Left renal pelvis (tissue), 4 donors: ENCODE measurements around the gene TNXB. TPM values are rescaled to one million over a fixed set of nuclear protein-coding genes. Genes with fewer than 3 reads are reported as not detected.
"Not testable (repeated sequence)": the region's sequence is repeated elsewhere in the genome, so short reads cannot be mapped to it uniquely, and the experiment has no call there.

Source experiments
- DNase-seq, 4 donors: peaks; one replicate each; pipeline ENCODE4 v3.0.0-alpha.2; 2013; ENCODE audit warnings: low read depth in 4 of 4, low spot score in 3 of 4
- polyA plus RNA-seq, 4 donors: library from polyadenylated mRNA; unstranded; fragments of 120-200 nt; gene quantifications; one replicate each; pipeline ENCODE4 v1.2.1, GENCODE V29; 2013; ENCODE audit not compliant: insufficient read length in 4 of 4

Gene TNXB
- polyA plus RNA-seq, 4 donors: 4.6 to 98.0 (median 8.3) TPM

DNA sequence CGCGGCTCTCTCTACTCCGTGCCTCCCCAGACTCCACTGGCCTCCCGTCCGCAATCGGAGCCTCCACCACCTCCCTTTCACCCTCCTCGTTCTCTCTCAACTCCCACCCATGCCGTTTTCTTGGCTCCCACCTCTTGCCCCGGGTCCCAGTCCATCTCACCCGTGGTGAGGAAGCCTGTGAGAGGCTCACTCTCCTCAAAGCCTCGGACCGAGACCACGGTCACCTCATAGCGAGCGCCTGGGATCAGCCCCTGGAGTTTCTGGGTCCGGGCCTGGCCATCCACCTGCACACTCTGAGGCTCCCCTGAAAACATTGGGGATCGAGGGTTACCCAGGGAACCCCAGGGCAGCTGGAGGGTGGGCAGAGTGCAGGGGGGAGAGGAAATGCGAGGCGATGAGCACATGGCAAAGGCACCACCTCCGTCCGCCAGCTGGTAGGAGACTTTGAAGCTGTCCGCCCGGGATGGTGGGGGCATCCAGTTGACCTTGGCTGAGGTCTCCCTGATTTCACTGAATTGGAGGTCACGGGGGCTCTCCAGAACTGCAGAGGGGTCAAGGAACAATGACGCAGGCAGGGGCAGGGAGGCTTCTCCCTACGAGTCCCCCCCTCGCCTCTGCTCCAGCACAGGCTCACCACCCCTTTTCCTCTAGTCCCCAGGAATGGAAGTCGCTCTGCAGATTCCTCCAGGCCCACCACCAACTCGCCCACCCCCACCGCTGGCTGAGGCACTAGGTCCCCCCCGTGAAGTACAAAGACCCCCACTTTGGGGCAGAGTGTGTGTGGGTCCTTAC lies 65.4 kb downstream of the TNXB start:
- DNase-seq: not testable (repeated sequence)

DNA sequence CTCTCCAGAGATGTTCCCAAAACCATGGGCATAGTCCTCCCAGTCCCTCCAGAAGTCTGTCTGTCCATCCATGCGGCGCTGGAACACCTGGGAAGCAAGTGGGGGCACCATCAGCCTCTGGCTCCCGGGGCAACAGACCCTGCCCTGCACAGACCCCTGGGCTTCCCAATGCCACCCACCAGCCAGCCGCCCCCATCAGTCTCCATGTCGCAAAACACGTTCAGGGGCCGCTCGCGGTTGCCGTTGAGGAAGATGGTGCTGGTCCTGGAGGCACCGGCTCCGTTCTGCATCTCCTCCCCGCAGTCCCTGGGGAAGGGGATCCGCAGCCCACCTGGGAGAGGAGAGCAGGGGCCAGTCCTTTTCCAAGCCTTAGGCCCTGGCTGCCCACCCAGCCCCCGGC lies 66.9 kb downstream of the TNXB start:
- DNase-seq: not testable (repeated sequence)

DNA sequence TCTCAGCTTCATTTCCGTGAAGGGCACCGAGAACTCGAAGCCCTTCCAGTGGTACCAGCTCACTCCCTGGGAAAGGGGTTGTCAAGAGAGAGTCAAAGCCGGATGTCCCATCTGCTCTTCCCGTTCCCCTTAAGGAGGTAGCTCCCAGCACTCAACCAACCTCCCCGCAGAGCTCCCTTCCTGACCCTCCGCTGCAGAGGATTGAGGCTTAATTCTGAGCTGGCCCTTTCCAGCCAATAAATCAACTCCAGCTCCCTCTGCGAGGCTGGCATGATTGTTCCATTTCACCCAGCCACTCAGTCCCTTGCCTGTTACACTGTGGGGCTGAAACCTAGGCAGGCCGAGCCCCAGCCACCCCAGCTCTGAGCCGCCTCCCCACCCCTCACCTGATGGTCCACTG lies 67.8 kb downstream of the TNXB start:
- DNase-seq: not testable (repeated sequence)

DNA sequence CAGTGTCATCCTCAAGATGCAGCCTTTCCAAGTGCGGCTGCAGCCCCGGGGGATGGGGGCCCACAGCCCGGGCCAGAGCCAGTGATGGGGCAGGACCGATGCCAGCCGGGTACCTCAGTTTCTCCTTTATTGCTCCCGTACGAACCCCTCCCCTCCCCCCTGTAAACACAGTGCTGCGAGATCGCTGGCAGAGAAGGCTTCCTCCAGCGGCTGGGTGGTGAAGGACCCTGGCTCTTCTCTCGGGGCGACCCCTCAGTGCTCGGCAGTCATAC lies 68.2 kb downstream of the TNXB start:
- not testable (repeated sequence) for DNase-seq

DNA sequence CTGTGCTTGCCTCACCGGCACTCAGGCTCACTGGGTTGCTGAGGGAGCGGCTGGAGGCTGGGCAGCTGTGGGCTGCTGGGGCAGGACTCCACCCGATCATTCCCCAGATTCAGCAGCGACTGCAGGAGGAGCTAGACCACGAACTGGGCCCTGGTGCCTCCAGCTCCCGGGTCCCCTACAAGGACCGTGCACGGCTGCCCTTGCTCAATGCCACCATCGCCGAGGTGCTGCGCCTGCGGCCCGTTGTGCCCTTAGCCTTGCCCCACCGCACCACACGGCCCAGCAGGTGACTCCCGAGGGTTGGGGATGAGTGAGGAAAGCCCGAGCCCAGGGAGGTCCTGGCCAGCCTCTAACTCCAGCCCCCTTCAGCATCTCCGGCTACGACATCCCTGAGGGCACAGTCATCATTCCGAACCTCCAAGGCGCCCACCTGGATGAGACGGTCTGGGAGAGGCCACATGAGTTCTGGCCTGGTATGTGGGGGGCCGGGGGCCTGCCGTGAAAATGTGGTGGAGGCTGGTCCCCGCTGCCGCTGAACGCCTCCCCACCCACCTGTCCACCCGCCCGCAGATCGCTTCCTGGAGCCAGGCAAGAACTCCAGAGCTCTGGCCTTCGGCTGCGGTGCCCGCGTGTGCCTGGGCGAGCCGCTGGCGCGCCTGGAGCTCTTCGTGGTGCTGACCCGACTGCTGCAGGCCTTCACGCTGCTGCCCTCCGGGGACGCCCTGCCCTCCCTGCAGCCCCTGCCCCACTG lies 68.7 kb downstream of the TNXB start:
- DNase-seq: not testable (repeated sequence)

DNA sequence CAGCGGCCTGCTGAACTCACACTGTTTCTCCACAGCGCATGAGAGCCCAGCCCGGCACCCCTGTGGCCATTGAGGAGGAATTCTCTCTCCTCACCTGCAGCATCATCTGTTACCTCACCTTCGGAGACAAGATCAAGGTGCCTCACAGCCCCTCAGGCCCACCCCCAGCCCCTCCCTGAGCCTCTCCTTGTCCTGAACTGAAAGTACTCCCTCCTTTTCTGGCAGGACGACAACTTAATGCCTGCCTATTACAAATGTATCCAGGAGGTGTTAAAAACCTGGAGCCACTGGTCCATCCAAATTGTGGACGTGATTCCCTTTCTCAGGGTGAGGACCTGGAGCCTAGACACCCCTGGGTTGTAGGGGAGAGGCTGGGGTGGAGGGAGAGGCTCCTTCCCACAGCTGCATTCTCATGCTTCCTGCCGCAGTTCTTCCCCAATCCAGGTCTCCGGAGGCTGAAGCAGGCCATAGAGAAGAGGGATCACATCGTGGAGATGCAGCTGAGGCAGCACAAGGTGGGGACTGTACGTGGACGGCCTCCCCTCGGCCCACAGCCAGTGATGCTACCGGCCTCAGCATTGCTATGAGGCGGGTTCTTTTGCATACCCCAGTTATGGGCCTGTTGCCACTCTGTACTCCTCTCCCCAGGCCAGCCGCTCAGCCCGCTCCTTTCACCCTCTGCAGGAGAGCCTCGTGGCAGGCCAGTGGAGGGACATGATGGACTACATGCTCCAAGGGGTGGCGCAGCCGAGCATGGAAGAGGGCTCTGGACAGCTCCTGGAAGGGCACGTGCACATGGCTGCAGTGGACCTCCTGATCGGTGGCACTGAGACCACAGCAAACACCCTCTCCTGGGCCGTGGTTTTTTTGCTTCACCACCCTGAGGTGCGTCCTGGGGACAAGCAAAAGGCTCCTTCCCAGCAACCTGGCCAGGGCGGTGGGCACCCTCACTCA lies 69.5 kb downstream of the TNXB start:
- not testable (repeated sequence) for DNase-seq

DNA sequence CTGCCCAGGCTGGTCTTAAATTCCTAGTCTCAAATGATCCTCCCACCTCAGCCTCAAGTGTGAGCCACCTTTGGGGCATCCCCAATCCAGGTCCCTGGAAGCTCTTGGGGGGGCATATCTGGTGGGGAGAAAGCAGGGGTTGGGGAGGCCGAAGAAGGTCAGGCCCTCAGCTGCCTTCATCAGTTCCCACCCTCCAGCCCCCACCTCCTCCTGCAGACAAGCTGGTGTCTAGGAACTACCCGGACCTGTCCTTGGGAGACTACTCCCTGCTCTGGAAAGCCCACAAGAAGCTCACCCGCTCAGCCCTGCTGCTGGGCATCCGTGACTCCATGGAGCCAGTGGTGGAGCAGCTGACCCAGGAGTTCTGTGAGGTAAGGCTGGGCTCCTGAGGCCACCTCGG lies 70.3 kb downstream of the TNXB start:
- DNase-seq: not testable (repeated sequence)

DNA sequence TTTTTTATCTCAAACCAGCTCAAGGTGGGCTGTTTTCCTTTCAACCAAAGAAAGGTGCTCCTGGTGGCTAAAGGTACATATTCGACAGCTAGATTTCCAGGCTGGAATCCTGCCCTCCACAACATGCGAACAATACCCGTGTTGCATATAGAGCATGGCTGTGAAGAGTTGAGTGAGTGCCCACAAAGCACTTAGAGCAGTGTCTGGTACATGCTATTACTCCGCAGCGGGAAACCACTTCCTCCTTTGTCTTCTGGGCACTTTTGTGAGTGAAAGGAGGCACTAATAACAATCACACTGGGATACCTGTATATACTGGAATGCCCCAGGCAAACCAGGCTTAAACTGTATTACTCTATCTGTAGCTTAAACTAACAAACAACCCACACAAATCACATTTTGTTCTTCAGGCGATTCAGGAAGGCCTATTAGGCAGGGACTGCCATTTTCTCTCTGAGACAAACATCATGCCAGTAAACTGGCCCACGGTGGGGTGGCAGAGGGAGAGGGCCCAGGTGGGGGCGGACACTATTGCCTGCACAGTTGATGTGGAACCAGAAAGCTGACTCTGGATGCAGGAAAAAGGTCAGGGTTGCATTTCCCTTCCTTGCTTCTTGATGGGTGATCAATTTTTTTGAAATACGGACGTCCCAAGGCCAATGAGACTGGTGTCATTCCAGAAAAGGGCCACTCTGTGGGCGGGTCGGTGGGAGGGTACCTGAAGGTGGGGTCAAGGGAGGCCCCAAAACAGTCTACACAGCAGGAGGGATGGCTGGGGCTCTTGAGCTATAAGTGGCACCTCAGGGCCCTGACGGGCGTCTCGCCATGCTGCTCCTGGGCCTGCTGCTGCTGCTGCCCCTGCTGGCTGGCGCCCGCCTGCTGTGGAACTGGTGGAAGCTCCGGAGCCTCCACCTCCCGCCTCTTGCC lies 71.3 kb downstream of the TNXB start, which contains the start of gene CYP21A2:
CYP21A2 (plus strand) TSS at position 818 of the 927 bp plus-strand sequence; CDS start at position 826, 8 bp downstream.
- DNase-seq: not testable (repeated sequence)

DNA sequence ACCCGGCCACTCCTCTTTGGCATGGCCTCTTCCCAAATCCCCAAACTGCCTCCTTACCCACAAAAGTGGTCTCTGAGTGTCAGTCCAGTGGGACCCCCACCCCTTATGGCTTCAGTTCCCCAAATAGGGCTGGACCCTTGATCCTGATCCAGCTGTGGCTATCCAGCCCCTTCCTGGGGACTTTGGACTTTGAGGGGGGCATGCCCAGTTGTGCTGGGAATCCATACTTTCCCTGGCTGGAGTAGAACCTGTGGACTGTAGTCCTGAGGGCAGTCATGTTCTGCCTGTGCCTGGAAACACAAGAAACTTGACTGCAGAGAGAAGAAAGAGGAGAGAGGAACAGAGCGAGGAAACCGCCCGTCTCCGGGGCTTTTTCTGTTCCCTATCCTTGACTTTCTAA lies 72.0 kb downstream of the TNXB start:
- DNase-seq: not testable (repeated sequence)

DNA sequence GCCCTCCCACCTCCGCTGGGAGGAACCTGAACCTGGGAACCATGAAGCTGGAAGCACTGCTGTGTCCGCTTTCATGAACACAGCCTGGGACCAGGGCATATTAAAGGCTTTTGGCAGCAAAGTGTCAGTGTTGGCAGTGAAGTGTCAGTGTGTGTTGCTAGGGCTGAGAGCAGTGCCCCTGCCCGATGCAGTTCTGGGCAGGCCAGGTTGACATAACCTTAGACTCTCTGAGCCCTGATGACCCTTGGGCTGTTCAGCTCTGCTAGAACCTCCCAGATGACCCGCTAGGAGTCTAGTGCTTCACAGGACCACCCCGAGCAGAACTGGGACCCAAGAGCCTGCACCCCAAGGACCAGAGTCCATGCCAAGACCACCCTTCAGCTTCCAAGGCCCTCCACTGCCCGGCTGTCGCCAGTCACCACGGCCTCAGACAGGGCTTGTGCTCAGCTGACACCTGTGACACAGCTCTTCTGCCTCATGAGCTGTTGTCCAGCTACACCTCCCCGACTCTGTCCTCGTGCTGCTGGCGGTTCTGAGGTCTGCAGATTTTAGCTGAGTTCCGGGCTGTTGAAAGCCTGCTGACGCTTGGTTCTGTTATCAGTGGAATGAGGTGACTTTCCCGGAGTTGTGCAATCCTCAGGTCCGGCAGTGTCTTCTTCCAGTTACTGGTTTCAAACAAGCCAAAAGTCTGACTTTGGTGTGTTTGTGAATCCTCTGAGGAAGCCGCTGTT lies 73.7 kb downstream of the TNXB start:
- not testable (repeated sequence) for DNase-seq

DNA sequence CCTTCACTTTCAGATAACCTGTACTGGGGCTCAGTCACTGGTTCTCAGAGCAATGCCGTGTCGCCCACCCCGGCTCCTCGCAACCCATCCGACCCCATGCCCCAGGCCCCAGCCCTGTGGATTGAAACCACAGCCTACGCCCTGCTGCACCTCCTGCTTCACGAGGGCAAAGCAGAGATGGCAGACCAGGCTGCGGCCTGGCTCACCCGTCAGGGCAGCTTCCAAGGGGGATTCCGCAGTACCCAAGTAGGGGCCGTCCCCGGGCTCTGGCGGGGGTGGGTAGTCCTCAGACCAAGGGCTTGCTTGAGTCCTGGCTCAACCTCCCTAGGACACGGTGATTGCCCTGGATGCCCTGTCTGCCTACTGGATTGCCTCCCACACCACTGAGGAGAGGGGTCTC lies 79.6 kb downstream of the TNXB start:
- not testable (repeated sequence) for DNase-seq

DNA sequence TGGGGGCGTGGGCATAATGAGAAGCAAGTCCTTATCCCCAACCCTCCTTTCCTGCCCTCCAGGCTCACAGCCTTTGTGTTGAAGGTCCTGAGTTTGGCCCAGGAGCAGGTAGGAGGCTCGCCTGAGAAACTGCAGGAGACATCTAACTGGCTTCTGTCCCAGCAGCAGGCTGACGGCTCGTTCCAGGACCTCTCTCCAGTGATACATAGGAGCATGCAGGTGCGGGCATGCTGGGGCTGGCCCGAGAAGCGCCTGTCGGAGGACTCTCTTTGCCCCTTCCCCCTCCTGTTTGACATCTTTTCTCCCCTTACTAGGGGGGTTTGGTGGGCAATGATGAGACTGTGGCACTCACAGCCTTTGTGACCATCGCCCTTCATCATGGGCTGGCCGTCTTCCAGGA lies 80.5 kb downstream of the TNXB start:
- not testable (repeated sequence) for DNase-seq

DNA sequence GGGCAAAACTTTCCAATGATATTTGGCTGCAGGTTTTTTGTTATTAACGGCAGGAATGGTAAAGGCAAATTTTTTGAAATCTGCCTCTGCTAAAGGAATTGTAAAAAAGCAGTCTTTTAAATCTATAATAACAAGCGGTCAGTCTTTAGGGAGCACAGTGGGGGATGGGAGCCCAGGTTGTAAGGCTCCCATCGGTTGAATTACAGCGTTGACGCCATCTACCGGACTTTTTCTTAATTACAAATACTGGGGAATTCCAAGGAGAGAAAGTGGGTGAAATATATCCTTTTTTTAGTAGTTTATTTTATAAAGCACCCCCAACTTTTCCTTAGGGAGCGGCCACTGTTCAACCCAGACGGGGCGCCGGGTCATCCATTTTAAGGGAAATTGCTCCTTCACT lies 87.0 kb downstream of the TNXB start:
- DNase-seq: not testable (repeated sequence)

DNA sequence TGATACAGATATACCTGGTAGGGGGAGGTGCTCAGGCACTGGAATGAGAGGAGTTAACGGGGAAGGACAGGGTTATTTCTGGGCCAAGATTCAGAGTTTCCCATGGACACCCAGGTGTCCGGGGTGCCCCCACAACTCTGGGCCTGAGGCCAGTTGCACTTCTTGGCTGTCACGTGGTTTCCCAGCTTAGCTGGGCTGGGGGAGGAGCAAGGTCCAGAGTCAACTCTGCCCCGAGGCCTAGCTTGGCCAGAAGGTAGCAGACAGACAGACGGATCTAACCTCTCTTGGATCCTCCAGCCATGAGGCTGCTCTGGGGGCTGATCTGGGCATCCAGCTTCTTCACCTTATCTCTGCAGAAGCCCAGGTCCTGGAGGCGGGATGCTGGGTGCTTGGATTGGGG lies 94.6 kb downstream of the TNXB start, which contains the start of gene C4B:
C4B (plus strand) TSS at position 249 of the 400 bp plus-strand sequence; CDS start at position 300, 51 bp downstream.
- not testable (repeated sequence) for DNase-seq

DNA sequence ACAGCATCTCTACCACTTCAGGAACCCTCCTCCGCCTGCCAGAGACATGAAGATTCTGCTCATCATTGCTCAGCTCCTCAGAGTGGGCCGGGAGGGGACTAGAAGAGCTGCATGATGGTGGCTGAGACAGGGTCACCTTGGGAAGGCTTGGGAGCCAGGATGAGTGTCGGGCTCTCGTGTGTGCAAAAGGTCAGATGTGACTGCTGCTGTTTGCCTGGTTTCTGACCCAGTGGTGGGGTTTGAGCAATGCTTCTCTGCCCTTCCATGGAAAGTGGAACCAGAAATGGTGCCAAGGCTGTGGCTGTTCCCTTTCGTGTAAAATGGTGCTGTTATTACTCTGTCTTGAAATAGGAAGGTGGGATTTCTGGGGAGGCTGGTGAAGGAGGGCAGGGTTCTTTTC lies 95.4 kb downstream of the TNXB start:
- not testable (repeated sequence) for DNase-seq

DNA sequence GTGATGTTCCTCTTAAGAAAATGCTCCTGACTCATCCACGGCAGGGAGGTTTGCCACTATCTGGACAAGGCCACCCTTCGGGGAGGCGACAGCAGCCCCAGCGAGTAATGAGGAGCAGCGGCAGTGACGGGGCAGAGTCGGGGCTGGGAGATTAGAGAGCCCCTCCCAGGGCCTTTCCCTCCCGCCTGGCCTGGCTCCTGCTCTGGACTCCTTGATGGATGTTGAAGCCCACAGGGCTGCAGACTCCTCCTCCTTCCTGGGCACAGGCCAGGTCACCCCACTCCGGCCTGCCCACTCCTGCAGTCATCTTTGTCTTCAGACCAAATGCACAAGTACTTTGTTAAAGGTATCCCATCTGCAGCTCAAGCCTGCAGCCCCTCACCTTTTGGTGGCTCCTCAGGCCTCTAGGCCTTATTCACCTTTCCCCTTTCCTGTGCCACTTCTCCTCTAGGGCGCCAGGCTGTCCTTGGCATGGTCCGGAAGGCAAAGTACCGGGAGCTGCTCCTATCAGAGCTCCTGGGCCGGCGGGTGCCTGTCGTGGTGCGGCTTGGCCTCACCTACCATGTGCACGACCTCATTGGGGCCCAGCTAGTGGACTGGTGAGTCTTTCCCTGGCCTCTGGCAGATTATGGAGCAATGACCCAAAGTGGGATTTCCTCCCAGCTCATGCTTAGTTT lies 96.1 kb downstream of the TNXB start:
- not testable (repeated sequence) for DNase-seq

DNA sequence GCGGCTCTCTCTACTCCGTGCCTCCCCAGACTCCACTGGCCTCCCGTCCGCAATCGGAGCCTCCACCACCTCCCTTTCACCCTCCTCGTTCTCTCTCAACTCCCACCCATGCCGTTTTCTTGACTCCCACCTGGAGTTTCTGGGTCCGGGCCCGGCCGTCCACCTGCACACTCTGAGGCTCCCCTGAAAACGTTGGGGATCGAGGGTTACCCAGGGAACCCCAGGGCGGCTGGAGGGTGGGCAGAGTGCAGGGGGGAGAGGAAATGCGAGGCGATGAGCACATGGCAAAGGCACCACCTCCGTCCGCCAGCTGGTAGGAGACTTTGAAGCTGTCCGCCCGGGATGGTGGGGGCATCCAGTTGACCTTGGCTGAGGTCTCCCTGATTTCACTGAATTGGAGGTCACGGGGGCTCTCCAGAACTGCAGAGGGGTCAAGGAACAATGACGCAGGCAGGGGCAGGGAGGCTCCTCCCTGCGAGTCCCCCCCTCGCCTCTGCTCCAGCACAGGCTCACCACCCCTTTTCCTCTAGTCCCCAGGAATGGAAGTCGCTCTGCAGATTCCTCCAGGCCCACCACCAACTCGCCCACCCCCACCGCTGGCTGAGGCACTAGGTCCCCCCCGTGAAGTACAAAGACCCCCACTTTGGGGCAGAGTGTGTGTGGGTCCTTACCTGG lies 98.1 kb downstream of the TNXB start:
- DNase-seq: not testable (repeated sequence)

DNA sequence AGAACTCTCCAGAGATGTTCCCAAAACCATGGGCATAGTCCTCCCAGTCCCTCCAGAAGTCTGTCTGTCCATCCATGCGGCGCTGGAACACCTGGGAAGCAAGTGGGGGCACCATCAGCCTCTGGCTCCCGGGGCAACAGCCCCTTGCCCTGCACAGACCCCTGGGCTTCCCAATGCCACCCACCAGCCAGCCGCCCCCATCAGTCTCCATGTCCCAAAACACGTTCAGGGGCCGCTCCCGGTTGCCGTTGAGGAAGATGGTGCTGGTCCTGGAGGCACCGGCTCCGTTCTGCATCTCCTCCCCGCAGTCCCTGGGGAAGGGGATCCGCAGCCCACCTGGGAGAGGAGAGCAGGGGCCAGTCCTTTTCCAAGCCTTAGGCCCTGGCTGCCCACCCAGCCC lies 99.6 kb downstream of the TNXB start:
- DNase-seq: not testable (repeated sequence)
